Adrenal gland (tissue), 5 donors: ENCODE results near the gene TNS1.

Experiments
- CTCF ChIP-seq, 6 experiments: fragments of 450-650 bp in 4 of 6; fragments of 200-600 bp in 2 of 6; sonication (generic) in 1 of 6; IDR thresholded peaks; 1 replicate in 5 of 6; 2 replicates in 1 of 6; pipeline versions ENCODE4 v1.5.1 to v1.8.0; 2016 to 2021; ENCODE audit warnings: antibody characterized with exemption in 6 of 6, mild to moderate bottlenecking in 2 of 6, moderate library complexity in 1 of 6
- POLR2A ChIP-seq, 2 donors: fragments of 450-650 bp; IDR thresholded peaks; one replicate each; pipeline ENCODE4 v1.6.1; 2017; ENCODE audit warnings: antibody characterized with exemption in 2 of 2, mild to moderate bottlenecking in 2 of 2, moderate library complexity in 1 of 2
- donor health status: DM: no; HTN: no; CAD: no.

- no peak for TF ChIP-seq CTCF (IDR thresholded peaks at IDR 0.05)
- no peak for TF ChIP-seq POLR2A (IDR thresholded peaks at IDR 0.05)
These were observed 60.7 kb downstream of the TNS1 start for GRCh38 chr2:217941886-217942728.
